AG04450 (cell line): ENCODE measurements around the gene ASPRV1. TPM values are rescaled to one million over a fixed set of nuclear protein-coding genes. Genes with fewer than 3 reads are reported as not detected.

ENCODE experiments used
- CTCF ChIA-PET: fragments of 300-600, 350-600 bp; formaldehyde crosslinking; extraction: SDS; loops from one replicate; lab custom pipeline; 2022; ENCODE audit warnings: antibody characterized with exemption, inconsistent platforms; lab: Charles Lee
- POLR2A ChIA-PET: fragments of 350-600 bp; formaldehyde crosslinking; extraction: SDS; loops from one replicate; lab custom pipeline; 2021; ENCODE audit warnings: antibody characterized with exemption, inconsistent platforms; lab: Yijun Ruan, JAX
- DNase-seq: peaks from one replicate; pipeline ENCODE4 v3.0.0-alpha.2; 2011; ENCODE audit warnings: low read depth, low spot score
- H3K27ac ChIP-seq: one replicate; pipeline ENCODE4 v1.5.1; 2012; ENCODE audit warnings: low read depth, low read length, control low read depth
- H3K27me3 ChIP-seq: one replicate; pipeline ENCODE4 v1.6.0; 2012; ENCODE audit warnings: low read length; ENCODE audit not compliant: control insufficient read depth, insufficient read depth
- H3K4me3 ChIP-seq: 2 replicates; pipeline ENCODE4 v1.5.1; 2011; ENCODE audit warnings: mild to moderate bottlenecking, low read depth, low read length, control low read depth
- H3K9me3 ChIP-seq: 2 replicates; pipeline ENCODE4 v1.5.1; 2012; ENCODE audit warnings: low read length; ENCODE audit not compliant: control insufficient read depth, insufficient read depth
- polyA plus RNA-seq: library from polyadenylated mRNA; depleted of rRNA; stranded (reverse); fragments of >200 nt; gene quantifications from 2 replicates; pipeline ENCODE4 v1.2.3, GENCODE V29; 2011
- TF ChIP-seq, protein P1 (sequence below): IDR thresholded peaks from 2 replicates; pipeline ENCODE4 v1.5.1; 2011; ENCODE audit warnings: low read depth, low read length, control low read depth, inconsistent platforms

The ASPRV1 gene
- polyA plus RNA-seq, 1 experiment: 0.11 TPM

DNA sequence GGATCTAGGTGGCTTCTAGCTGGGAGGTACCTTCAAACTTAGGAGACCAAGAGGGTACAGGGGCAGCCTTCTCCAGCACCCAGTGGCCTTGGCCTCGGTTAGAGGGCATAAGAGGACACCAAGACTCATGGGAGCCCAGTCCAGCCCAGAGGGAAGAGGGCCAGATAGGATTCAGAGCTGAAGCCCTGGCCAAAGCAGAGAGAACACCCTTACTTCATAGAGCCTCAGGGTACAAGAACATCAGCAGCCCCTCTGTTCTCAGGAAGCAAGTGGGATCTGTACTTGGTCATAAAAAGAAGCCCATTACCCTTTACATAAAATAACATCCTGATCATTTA lies 45.0 kb upstream of the ASPRV1 start:
- Histone ChIP-seq H3K27me3 (no peaks in the 10 kb centered on the region), H3K4me3 (no peak overlapping the region), H3K9me3 (no peaks in the 10 kb centered on the region), H3K27ac (no peak overlapping the region)
- CTCF ChIA-PET: interaction anchor here (1.4 kb wide), 1 partner anchor 95 kb away, joined by 4 read pairs; no protein-coding TSS in a partner anchor
- POLR2A ChIA-PET: interaction anchor here (1.3 kb wide), 1 partner anchor 26 kb away, joined by 3 read pairs; no protein-coding TSS in a partner anchor
- no peak for DNase-seq
- TF ChIP-seq, protein P1, sequence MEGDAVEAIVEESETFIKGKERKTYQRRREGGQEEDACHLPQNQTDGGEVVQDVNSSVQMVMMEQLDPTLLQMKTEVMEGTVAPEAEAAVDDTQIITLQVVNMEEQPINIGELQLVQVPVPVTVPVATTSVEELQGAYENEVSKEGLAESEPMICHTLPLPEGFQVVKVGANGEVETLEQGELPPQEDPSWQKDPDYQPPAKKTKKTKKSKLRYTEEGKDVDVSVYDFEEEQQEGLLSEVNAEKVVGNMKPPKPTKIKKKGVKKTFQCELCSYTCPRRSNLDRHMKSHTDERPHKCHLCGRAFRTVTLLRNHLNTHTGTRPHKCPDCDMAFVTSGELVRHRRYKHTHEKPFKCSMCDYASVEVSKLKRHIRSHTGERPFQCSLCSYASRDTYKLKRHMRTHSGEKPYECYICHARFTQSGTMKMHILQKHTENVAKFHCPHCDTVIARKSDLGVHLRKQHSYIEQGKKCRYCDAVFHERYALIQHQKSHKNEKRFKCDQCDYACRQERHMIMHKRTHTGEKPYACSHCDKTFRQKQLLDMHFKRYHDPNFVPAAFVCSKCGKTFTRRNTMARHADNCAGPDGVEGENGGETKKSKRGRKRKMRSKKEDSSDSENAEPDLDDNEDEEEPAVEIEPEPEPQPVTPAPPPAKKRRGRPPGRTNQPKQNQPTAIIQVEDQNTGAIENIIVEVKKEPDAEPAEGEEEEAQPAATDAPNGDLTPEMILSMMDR: no peak

DNA sequence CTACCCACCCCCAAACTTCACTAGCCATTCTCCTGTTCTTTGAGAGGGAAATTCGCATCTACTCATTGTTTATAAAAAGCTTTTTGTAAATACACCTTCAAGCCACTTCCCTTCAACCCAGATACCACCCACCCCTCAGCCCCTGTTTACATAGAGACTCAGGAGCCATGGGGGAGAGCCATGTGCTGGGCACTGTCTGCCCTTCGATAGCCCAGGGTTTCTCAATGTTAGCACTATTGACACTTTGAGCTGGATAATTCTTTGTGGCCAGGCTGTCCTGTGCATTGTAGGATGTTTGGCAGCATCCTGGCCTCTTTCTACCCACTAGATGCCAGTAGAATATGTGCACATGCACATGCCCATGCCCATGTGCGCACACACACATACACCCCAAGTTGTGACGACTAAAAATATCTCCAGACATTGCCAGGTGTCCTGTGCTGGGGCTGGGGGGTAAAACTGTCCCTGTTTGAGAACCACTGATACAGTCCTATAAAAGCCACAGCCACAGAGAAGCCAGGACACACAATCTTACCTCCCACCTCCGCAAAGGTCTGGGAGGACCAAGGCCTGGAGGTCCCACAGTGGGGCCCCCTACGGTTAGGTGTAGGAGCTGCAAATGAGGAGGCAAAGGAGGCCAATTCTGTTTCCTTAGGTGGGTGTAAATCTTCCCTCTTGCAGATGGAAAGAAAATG lies 44.5 kb upstream of the ASPRV1 start:
- no peak for DNase-seq

DNA sequence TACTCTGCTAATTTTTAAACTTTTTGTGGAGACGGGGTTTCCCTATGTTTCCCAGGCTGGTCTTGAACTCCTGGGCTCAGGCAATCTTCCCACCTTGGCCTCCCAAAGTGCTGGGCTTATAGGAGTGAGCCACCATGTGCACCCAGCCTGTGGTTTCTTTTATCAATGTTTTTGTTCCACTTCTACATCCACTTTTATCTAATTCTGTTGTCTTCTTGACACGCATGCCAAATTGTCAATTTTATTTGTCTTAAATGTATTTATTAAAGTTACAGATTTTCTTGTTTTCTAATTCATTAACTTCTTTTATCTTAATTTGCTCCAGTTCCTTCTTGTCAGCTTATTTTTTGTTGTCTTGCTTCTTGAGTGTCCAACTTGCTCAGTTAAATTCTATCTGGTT lies 43.8 kb upstream of the ASPRV1 start:
- H3K4me3 ChIP-seq: no peak overlapping the region
- CTCF ChIA-PET: interaction anchor here (1.0 to 1.4 kb wide), 2 partner anchors 66 to 93 kb away, joined by 4 to 6 read pairs; no protein-coding TSS in a partner anchor
- POLR2A ChIA-PET: no interaction called here
- H3K9me3 ChIP-seq: no peaks in the 10 kb centered on the region
- no peaks in the 10 kb centered on the region for H3K27me3 ChIP-seq
- TF ChIP-seq, protein P1: no peak
- no peak overlapping the region for H3K27ac ChIP-seq
- no peak for DNase-seq

More for the DNA sequence above, 44.5 kb upstream of the ASPRV1 start:
- TF ChIP-seq, protein P1: no peak
- Histone ChIP-seq H3K27ac (no peak overlapping the region), H3K27me3 (no peaks in the 10 kb centered on the region), H3K9me3 (no peaks in the 10 kb centered on the region), H3K4me3 (no peak overlapping the region)
- ChIA-PET CTCF (interaction anchor here (1.0 to 1.4 kb wide), 2 partner anchors 65 to 94 kb away, joined by 4 to 6 read pairs; no protein-coding TSS in a partner anchor), POLR2A (interaction anchor here (1.3 kb wide), 1 partner anchor 25 kb away, joined by 3 read pairs; no protein-coding TSS in a partner anchor)

DNA sequence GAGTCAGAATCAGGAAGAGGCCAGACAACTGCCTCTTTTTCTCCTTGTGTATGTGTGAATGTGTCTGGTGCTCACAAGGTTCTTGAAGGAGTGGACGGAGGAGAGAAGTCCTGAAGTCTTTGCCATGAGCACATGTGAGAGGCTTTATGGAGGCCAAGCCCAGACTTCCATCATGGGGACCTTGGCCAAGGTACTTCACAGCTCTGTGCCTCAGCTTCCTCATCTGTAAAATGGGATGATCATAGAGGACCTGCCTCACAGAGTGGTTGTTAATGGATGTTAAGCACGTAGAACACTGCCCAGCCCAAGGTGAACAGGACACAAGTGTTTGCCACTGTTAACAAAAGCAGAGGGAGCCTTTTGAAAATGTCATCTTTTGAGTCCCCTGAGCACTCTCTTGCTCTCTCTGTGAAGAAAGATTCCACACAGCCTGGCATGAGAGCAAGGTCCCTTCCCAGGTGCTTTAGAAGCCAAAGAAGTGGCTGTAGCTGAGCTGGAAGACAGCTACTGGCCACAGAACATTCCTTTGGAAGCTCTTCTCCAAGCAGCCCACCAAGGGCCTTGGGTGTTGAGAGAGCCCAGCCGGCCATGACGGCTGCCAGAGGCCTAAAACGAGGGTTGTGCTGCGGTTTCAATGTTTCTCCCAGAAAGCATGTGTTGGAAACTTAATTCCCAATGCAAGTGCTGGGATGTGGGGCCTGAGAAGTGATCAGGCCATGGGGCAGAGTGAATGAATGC lies 41.8 kb upstream of the ASPRV1 start:
- Histone ChIP-seq H3K27ac (no peak overlapping the region), H3K4me3 (no peak overlapping the region), H3K9me3 (no peaks in the 10 kb centered on the region), H3K27me3 (no peaks in the 10 kb centered on the region)
- ChIA-PET POLR2A (no interaction called here), CTCF (interaction anchor here (1.5 kb wide), 1 partner anchor 68 kb away, joined by 5 read pairs; no protein-coding TSS in a partner anchor)
- TF ChIP-seq, protein P1: no peak
- DNase-seq: no peak
